ENCODE data around the gene DCXR. TPM values are rescaled to one million over a fixed set of nuclear protein-coding genes. Genes with fewer than 3 reads are reported as not detected.

Gene DCXR
- polyA plus RNA-seq, 3 donors = 98.3 to 138 (median 102) TPM

Other genes starting within 250 kb of the DCXR start
- gene GCGR, start 233.5 kb downstream of the DCXR start, polyA plus RNA-seq (ENCODE audit: insufficient read length in 3 of 3) = 10 to 100 TPM; 11.1 to 14.0 (median 12.1) TPM
- gene MCRIP1, start 204.4 kb downstream of the DCXR start, polyA plus RNA-seq (ENCODE audit: insufficient read length in 3 of 3) = 100 to 1,000 TPM; 102 to 124 (median 122) TPM
- under 1 TPM in 2 of 3 donors, not detected in 1; 0.14 to 0.44 TPM for gene PPP1R27, start 202.6 kb downstream of the DCXR start, polyA plus RNA-seq (ENCODE audit: insufficient read length in 3 of 3)
- 100 to 1,000 TPM; 415 to 451 (median 445) TPM for gene P4HB, start 177.2 kb downstream of the DCXR start, polyA plus RNA-seq (ENCODE audit: insufficient read length in 3 of 3)
- gene ARHGDIA, start 166.4 kb downstream of the DCXR start, polyA plus RNA-seq (ENCODE audit: insufficient read length in 3 of 3) = 100 to 1,000 TPM; 171 to 228 (median 216) TPM
- gene ALYREF, start 146.1 kb downstream of the DCXR start, polyA plus RNA-seq (ENCODE audit: insufficient read length in 3 of 3) = 10 to 100 TPM; 63.3 to 93.8 (median 83.9) TPM
- 100 to 1,000 TPM in 2 of 3 donors, 10 to 100 TPM in 1; 87.9 to 118 (median 117) TPM for gene ANAPC11, start 146.0 kb downstream of the DCXR start, polyA plus RNA-seq (ENCODE audit: insufficient read length in 3 of 3)
- gene NPB, start 135.5 kb downstream of the DCXR start, polyA plus RNA-seq (ENCODE audit: insufficient read length in 3 of 3) = 1 to 10 TPM in 1 of 3 donors, under 1 TPM in 2; 0.71 to 1.2 (median 0.76) TPM
- gene PCYT2, start 126.3 kb downstream of the DCXR start, polyA plus RNA-seq (ENCODE audit: insufficient read length in 3 of 3) = 10 to 100 TPM; 49.6 to 55.1 (median 52.9) TPM
- 10 to 100 TPM; 14.0 to 21.3 (median 20.6) TPM for gene SIRT7, start 119.5 kb downstream of the DCXR start, polyA plus RNA-seq (ENCODE audit: insufficient read length in 3 of 3)
- gene MAFG, start 110.0 kb downstream of the DCXR start, polyA plus RNA-seq (ENCODE audit: insufficient read length in 3 of 3) = 10 to 100 TPM; 12.9 to 14.9 (median 13.1) TPM
- gene PYCR1, start 100.4 kb downstream of the DCXR start, polyA plus RNA-seq (ENCODE audit: insufficient read length in 3 of 3) = 10 to 100 TPM; 26.8 to 38.2 (median 31.9) TPM
- gene MYADML2, start 90.5 kb downstream of the DCXR start, polyA plus RNA-seq (ENCODE audit: insufficient read length in 3 of 3) = under 1 TPM; 0.17 to 0.36 (median 0.24) TPM
- 1 to 10 TPM; 2.1 to 4.3 (median 2.4) TPM for gene NOTUM, start 76.5 kb downstream of the DCXR start, polyA plus RNA-seq (ENCODE audit: insufficient read length in 3 of 3)
- gene ASPSCR1, start 60.1 kb downstream of the DCXR start, polyA plus RNA-seq (ENCODE audit: insufficient read length in 3 of 3) = 10 to 100 TPM; 37.2 to 40.1 (median 37.4) TPM
- gene CENPX, start 14.8 kb downstream of the DCXR start, polyA plus RNA-seq (ENCODE audit: insufficient read length in 3 of 3) = 10 to 100 TPM; 38.7 to 51.4 (median 48.5) TPM
- gene LRRC45, start 14.4 kb downstream of the DCXR start, polyA plus RNA-seq (ENCODE audit: insufficient read length in 3 of 3) = 10 to 100 TPM; 15.8 to 18.1 (median 16.6) TPM
- 10 to 100 TPM; 13.4 to 17.1 (median 14.6) TPM for gene RAC3, start 6.0 kb downstream of the DCXR start, polyA plus RNA-seq (ENCODE audit: insufficient read length in 3 of 3)
- gene RFNG, start 14.1 kb upstream of the DCXR start, polyA plus RNA-seq (ENCODE audit: insufficient read length in 3 of 3) = 10 to 100 TPM; 49.4 to 56.6 (median 54.8) TPM
- gene GPS1, start 14.2 kb upstream of the DCXR start, polyA plus RNA-seq (ENCODE audit: insufficient read length in 3 of 3) = 100 to 1,000 TPM; 127 to 149 (median 140) TPM
- 10 to 100 TPM; 76.8 to 96.3 (median 90.9) TPM for gene DUS1L, start 28.1 kb upstream of the DCXR start, polyA plus RNA-seq (ENCODE audit: insufficient read length in 3 of 3)
- gene FASN, start 60.5 kb upstream of the DCXR start, polyA plus RNA-seq (ENCODE audit: insufficient read length in 3 of 3) = 10 to 100 TPM; 41.4 to 56.7 (median 50.1) TPM
- gene CCDC57, start 175.1 kb upstream of the DCXR start, polyA plus RNA-seq (ENCODE audit: insufficient read length in 3 of 3) = 10 to 100 TPM; 50.9 to 98.3 (median 89.0) TPM
- 10 to 100 TPM; 13.6 to 15.2 (median 13.9) TPM for gene SLC16A3, start 191.3 kb upstream of the DCXR start, polyA plus RNA-seq (ENCODE audit: insufficient read length in 3 of 3)
- gene CSNK1D, start 236.0 kb upstream of the DCXR start, polyA plus RNA-seq (ENCODE audit: insufficient read length in 3 of 3) = 100 to 1,000 TPM; 125 to 139 (median 134) TPM